K562 (cell line): Measurements from ENCODE around the gene SVIL. TPM values are rescaled to one million over a fixed set of nuclear protein-coding genes. Genes with fewer than 3 reads are reported as not detected.

Experiments
- ATAC-seq: fragments of 200-7000 bp; cut with Tn5 transposase; 3 replicates; pipeline ENCODE4 v1.9.1; 2020; ENCODE audit warnings: moderate library complexity
- BruUV-seq: library from RNA; stranded (reverse); fragments of 400-500 nt; replicated peaks from 2 replicates; lab custom pipeline; 2021; lab: Mats Ljungman, UMichigan
- CTCF ChIA-PET: fragments of 300-600 bp; formaldehyde crosslinking; extraction: SDS; loops from one replicate; lab custom pipeline; 2021; ENCODE audit warnings: low intra/inter-chr PET ratio; lab: Yijun Ruan, JAX
- POLR2A ChIA-PET: fragments of 300-600, 350-650 bp; sonication (Branson Sonifier 250); formaldehyde crosslinking; extraction: SDS; loops from one replicate; lab custom pipeline; 2021; ENCODE audit warnings: antibody characterized with exemption, inconsistent platforms; lab: Yijun Ruan, JAX
- DNase-seq, 4 experiments: peaks; one replicate each; pipeline versions ENCODE4 v3.0.0 to v3.0.0-alpha.2; 2011 to 2018; ENCODE audit warnings: low spot score in 3 of 4, mixed read lengths in 3 of 4; ENCODE audit errors: extremely low read depth in 1 of 4
- FAIRE-seq: peaks from 2 replicates; lab custom pipeline; 2011; peaks lifted over from hg19 to GRCh38; lab: Jason Lieb, UNC
- H2AFZ ChIP-seq: 2 replicates; pipeline ENCODE4 v1.6.0; 2011; ENCODE audit warnings: low read depth, low read length, control low read depth, inconsistent platforms
- H3K27ac ChIP-seq: fragments of 200-600 bp; 3 replicates; pipeline ENCODE4 v1.8.0; 2011; ENCODE audit warnings: low read depth, mild to moderate bottlenecking, control low read depth, inconsistent platforms, low read length, moderate library complexity, mixed read lengths; ENCODE audit errors: extremely low read depth
- H3K27me3 ChIP-seq, 2 experiments: fragments of 300-600 bp in 1 of 2; 2 replicates in 1 of 2; 3 replicates in 1 of 2; pipeline versions ENCODE4 v1.6.0 to v1.8.0; 2011; ENCODE audit warnings: inconsistent platforms in 2 of 2, low read length in 2 of 2, mild to moderate bottlenecking in 1 of 2, mixed read lengths in 1 of 2, moderate library complexity in 1 of 2; ENCODE audit not compliant: control insufficient read depth in 2 of 2, insufficient read depth in 2 of 2
- H3K36me3 ChIP-seq: fragments of 300-600 bp; 3 replicates; pipeline ENCODE4 v1.8.0; 2011; ENCODE audit warnings: mild to moderate bottlenecking, low read length, inconsistent platforms; ENCODE audit not compliant: control insufficient read depth, insufficient read depth
- H3K4me1 ChIP-seq, 2 experiments: fragments of 200-600 bp in 1 of 2; replicated peaks in 1 of 2; 2 replicates in 1 of 2; 3 replicates in 1 of 2; pipeline versions ENCODE4 v1.5.1 to v1.8.0; 2011; ENCODE audit warnings: inconsistent platforms in 2 of 2, low read length in 2 of 2, mild to moderate bottlenecking in 1 of 2, mixed read lengths in 1 of 2, moderate library complexity in 1 of 2; ENCODE audit not compliant: control insufficient read depth in 2 of 2, insufficient read depth in 2 of 2
- H3K4me2 ChIP-seq: 2 replicates; pipeline ENCODE4 v1.6.1; 2011; ENCODE audit warnings: low read length, control low read depth, inconsistent platforms, mixed read lengths; ENCODE audit not compliant: insufficient read depth
- H3K4me3 ChIP-seq: fragments of 200-600 bp; sonication (generic), shearing (Covaris generic); 2 replicates; pipeline ENCODE4 v1.5.1; 2016; ENCODE audit warnings: control low read depth, inconsistent platforms
- H3K79me2 ChIP-seq: fragments of 200-600 bp; 3 replicates; pipeline ENCODE4 v1.8.0; 2011; ENCODE audit warnings: low read length, inconsistent platforms; ENCODE audit not compliant: control insufficient read depth, insufficient read depth
- H3K9ac ChIP-seq, 2 experiments: 2 replicates each; pipeline versions ENCODE4 v1.6.0 to v1.6.1; 2011; ENCODE audit warnings: low read depth in 2 of 2, low read length in 2 of 2, control low read depth in 1 of 2, inconsistent platforms in 1 of 2, mild to moderate bottlenecking in 1 of 2, mixed read lengths in 1 of 2; ENCODE audit not compliant: insufficient read depth in 1 of 2
- H3K9me1 ChIP-seq: one replicate; pipeline ENCODE4 v1.6.0; 2011; ENCODE audit warnings: inconsistent platforms, mild to moderate bottlenecking, low read length, moderate library complexity; ENCODE audit not compliant: control insufficient read depth, insufficient read depth
- H3K9me3 ChIP-seq: replicated peaks from 2 replicates; pipeline ENCODE4 v1.5.1; 2011; ENCODE audit warnings: low read depth, low read length, inconsistent platforms; ENCODE audit not compliant: control insufficient read depth, insufficient read depth
- H4K20me1 ChIP-seq: replicated peaks from 2 replicates; pipeline ENCODE4 v1.6.1; 2011; ENCODE audit warnings: low read length, inconsistent platforms, mixed read lengths; ENCODE audit not compliant: control insufficient read depth, insufficient read depth
- EHMT2 ChIP-seq: fragments of 450-650 bp; IDR thresholded peaks from 2 replicates; pipeline ENCODE4 v1.6.1; 2018; ENCODE audit warnings: antibody characterized with exemption
- GABPB2 ChIP-seq: fragments of 250-450 bp; sonication (Bioruptor Pico); conservative IDR thresholded peaks from 2 replicates; pipeline ENCODE4 v1.5.1; 2021; ENCODE audit warnings: mild to moderate bottlenecking
- PHF8 ChIP-seq: fragments of 200-600 bp; sonication (generic); IDR thresholded peaks from 2 replicates; pipeline ENCODE4 v1.6.1; 2012; ENCODE audit warnings: mixed run types, mild to moderate bottlenecking, inconsistent platforms, low read length, moderate library complexity, borderline replicate concordance
- RCOR1 ChIP-seq, 2 experiments: IDR thresholded peaks; 2 replicates each; pipeline ENCODE4 v1.6.1; 2012; ENCODE audit warnings: low read depth in 2 of 2, low read length in 2 of 2, borderline replicate concordance in 1 of 2, improper control_type of control experiment in 1 of 2
- RNF2 ChIP-seq: sonication (generic); IDR thresholded peaks from 2 replicates; pipeline ENCODE4 v1.6.1; 2016
- SMAD3 ChIP-seq: fragments of 450-650 bp; formaldehyde crosslinking; conservative IDR thresholded peaks from 2 replicates; pipeline ENCODE4 v1.4.0; 2020; ENCODE audit warnings: mild to moderate bottlenecking
- TCFL5 ChIP-seq: fragments of 250-450 bp; sonication (Bioruptor Pico); conservative IDR thresholded peaks from 2 replicates; pipeline ENCODE4 v1.6.1; 2021; ENCODE audit warnings: mild to moderate bottlenecking, moderate library complexity, matching md5 sums
- ZNF143 ChIP-seq: sonication (generic); formaldehyde crosslinking; IDR thresholded peaks from 2 replicates; pipeline ENCODE4 v1.9.0; 2022; ENCODE audit warnings: mild to moderate bottlenecking, missing genetic modification reagents
- WGBS: fragments of 100-300 bp; shearing (Covaris generic); methylation state at CpG from one replicate; pipeline ENCODE4 v1.1.6; 2016; ENCODE audit warnings: low coverage, mixed read lengths; ENCODE audit not compliant: insufficient coverage; ENCODE audit errors: missing lambda C conversion rate; 5-methylcytosine and 5-hydroxymethylcytosine counted together
- in situ Hi-C: fragments of 300-500 bp; cut with MboI; formaldehyde crosslinking; loops from 4 replicates; pipeline ENCODE4 v1.15.0; 2018; ENCODE audit warnings: inconsistent platforms, mixed read lengths
- intact Hi-C: fragments of 100-400 bp; cut with micrococcal nuclease; formaldehyde crosslinking; loops from 2 replicates; pipeline ENCODE4 v1.14.2; 2022
- polyA plus RNA-seq, 8 experiments: library from polyadenylated mRNA; depleted of rRNA in 4 of 8; stranded (reverse) in 5 of 8; unstranded in 3 of 8; fragments of >200 nt; fragmentation: Nextera tagmentation in 2 of 8; fragmentation: Illumina TruSeq in 1 of 8; extraction: Ambion mirVana in 2 of 8; extraction: Trizol in 1 of 8; gene quantifications; 2 replicates each; pipeline versions ENCODE4 v1.2.1 to v1.2.3, GENCODE V29; 2011 to 2014; ENCODE audit warnings: inconsistent platforms in 1 of 8, missing spikeins in 1 of 8
- total RNA-seq, 7 experiments: library from RNA; depleted of rRNA in 6 of 7; stranded (reverse); fragments of >200 nt in 6 of 7; fragmentation: Illumina TruSeq in 2 of 7; extraction: Trizol in 2 of 7; gene quantifications; 2 replicates each; pipeline versions ENCODE4 v1.2.1 to v1.2.3, GENCODE V29; 2011 to 2021; ENCODE audit warnings: low replicate concordance in 1 of 7
- TF ChIP-seq, protein P1 (sequence below): fragments of 250-450 bp; sonication (Bioruptor Pico); IDR thresholded peaks from 2 replicates; pipeline ENCODE4 v1.8.0; 2021; ENCODE audit warnings: mild to moderate bottlenecking, moderate library complexity

Gene SVIL
- total and polyA plus RNA-seq, 9 of the 15 experiments (the other 6 are each of a cell fraction or from before 2014, with no cell fraction given): under 0.01 to 0.18 (median 0.05) TPM; not detected in 3

DNA sequence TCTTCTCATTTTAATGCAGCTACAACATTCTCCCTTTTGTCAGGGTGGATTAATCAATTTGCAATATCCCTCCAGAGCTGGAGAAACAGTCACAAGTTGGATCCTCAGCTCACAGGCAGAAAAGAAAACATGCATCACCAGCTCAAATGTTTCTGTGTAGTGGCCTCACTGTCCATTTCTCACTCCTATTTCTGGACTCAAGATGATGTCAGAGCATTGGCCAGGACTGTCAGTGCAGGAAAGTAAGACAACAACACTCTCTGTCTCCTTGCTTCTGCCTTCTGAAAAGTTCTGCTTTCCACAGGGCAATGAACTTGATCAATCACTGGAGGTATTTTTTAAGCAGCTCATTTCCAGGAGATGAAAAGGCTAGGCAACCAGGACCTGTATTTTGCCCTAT, 8.2 kb upstream of the SVIL start (continued):
- TF ChIP-seq TCFL5 (CRISPR knock-in tag): no peak
- no peak for TF ChIP-seq RNF2
- no peak for TF ChIP-seq EHMT2
- no peak for TF ChIP-seq RCOR1 (IDR thresholded peaks at IDR 0.05; ENCODE audit: borderline replicate concordance in 1 of 2, low read depth in 2 of 2, low read length in 2 of 2)
- TF ChIP-seq ZNF143: no peak

DNA sequence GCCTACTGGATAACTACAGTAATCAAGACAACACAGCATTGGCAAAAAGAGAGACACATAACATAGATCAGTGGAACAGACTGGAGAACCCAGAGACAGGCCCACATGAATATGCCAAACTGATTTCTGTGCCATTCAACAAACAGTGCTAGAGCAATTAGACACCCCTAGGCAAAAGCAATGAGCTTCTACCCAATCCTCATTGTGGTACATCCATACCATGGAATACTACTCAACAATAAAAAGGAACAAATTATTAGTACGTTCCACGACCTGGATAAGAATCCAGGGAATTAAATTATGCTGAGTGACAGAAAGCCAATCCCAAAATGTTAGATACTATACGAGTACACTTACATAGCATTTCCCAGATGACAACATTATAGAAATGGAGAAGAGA, 2.8 kb upstream of the SVIL start:
- intact Hi-C loops: no loop called here
- WGBS: 2% methylated on average over 3 of the region's 3 CpGs
- ChIA-PET CTCF (no interaction called here), POLR2A (no interaction called here)
- Histone ChIP-seq H3K9me1 (no peaks in the 10 kb centered on the region), H3K4me3 (no peak overlapping the region), H4K20me1 (no peaks in the 10 kb centered on the region), H3K9me3 (no peaks in the 10 kb centered on the region), H3K27me3 (no peaks in the 10 kb centered on the region; a peak in 1 of 5 replicates), H3K9ac (no peak overlapping the region), H3K4me1 (no peaks in the 10 kb centered on the region), H2AFZ (no peak overlapping the region), H3K79me2 (no peaks in the 10 kb centered on the region), H3K36me3 (no peaks in the 10 kb centered on the region), H3K27ac (no peak overlapping the region), H3K4me2 (no peak overlapping the region)
- in situ Hi-C loops: no loop called here
- BruUV-seq: no TSS peak
- no peak for DNase-seq
- TF ChIP-seq GABPB2: no peak
- FAIRE-seq: no peak
- no peak for ATAC-seq

DNA sequence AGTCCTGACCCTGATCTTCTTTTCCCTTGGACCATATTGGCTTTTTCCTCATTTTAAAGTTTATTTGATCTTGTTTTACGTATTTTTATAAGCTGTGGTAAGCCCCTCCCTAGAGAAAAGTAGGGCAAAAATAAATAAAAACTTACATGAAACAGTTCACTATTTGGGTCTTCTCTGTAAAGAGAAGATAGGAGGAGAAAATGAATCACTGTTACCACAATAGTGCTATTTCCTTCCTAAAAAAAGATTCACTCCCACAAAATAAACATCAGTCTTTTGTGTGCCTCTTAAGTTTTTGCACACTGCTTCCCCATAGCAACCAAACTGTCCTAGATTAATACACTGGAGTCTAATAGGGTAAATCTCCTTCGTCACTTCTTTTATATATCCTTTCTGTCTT, 1.4 kb upstream of the SVIL start:
- WGBS: 0% methylated on average over 2 of the region's 2 CpGs
- H3K27ac ChIP-seq: no peak overlapping the region
- BruUV-seq: no TSS peak
- no peak for TF ChIP-seq PHF8
- TF ChIP-seq, protein P1, sequence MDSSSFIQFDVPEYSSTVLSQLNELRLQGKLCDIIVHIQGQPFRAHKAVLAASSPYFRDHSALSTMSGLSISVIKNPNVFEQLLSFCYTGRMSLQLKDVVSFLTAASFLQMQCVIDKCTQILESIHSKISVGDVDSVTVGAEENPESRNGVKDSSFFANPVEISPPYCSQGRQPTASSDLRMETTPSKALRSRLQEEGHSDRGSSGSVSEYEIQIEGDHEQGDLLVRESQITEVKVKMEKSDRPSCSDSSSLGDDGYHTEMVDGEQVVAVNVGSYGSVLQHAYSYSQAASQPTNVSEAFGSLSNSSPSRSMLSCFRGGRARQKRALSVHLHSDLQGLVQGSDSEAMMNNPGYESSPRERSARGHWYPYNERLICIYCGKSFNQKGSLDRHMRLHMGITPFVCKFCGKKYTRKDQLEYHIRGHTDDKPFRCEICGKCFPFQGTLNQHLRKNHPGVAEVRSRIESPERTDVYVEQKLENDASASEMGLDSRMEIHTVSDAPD (CRISPR knock-in tag): no peak
- no peak for TF ChIP-seq SMAD3 (CRISPR knock-in tag)
- no peak overlapping the region for H2AFZ ChIP-seq
- no peaks in the 10 kb centered on the region for H3K36me3 ChIP-seq
- no peak overlapping the region for H3K4me2 ChIP-seq
- H3K79me2 ChIP-seq: no peaks in the 10 kb centered on the region
- POLR2A ChIA-PET: no interaction called here
- H3K9ac ChIP-seq: no peak overlapping the region
- CTCF ChIA-PET: no interaction called here
- no peaks in the 10 kb centered on the region for H4K20me1 ChIP-seq
- no peaks in the 10 kb centered on the region for H3K9me3 ChIP-seq
- no peaks in the 10 kb centered on the region; a peak in 1 of 5 replicates for H3K27me3 ChIP-seq
- DNase-seq (no peak), FAIRE-seq (no peak), ATAC-seq (no peak)
- H3K9me1 ChIP-seq: no peaks in the 10 kb centered on the region
- no peak overlapping the region for H3K4me3 ChIP-seq
- intact Hi-C loops (no loop called here), in situ Hi-C loops (no loop called here)
- H3K4me1 ChIP-seq: no peaks in the 10 kb centered on the region
